ENCODE results near the gene AKAP8. TPM values are rescaled to one million over a fixed set of nuclear protein-coding genes. Genes with fewer than 3 reads are reported as not detected.
A peak's percentile ranks its signal among the peaks of the same experiment; 100 is the strongest.
"Not testable (repeated sequence)": the region's sequence is repeated elsewhere in the genome, so short reads cannot be mapped to it uniquely, and the experiment has no call there.

The AKAP8 gene
- total RNA-seq, 1 experiment from 2014 or later, result 15.8 TPM

DNA sequence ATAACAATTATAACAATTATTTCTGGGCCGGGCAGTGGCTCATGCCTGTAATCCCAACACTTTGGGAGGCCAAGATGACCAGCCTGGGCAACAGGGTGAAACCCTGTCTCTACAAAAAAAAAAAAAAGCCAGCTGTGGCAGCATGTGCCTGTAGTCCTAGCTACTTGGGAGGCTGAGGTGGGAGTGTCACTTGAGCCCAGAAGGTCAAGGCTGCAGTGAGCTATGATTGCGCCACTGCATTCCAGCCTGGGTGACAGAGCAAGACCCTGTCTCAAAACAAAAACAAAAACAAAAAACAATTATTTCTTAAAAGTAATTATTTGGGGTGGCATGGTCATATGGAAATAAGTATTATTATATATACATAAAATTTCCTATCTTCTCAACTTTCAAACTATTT, 31.8 kb upstream of the AKAP8 start:
- in situ Hi-C loops (cut with HindIII; ENCODE audit: low pct_unique_long_range_greater_than_20kb, low sequenced_read_pairs), result not testable (repeated sequence)

DNA sequence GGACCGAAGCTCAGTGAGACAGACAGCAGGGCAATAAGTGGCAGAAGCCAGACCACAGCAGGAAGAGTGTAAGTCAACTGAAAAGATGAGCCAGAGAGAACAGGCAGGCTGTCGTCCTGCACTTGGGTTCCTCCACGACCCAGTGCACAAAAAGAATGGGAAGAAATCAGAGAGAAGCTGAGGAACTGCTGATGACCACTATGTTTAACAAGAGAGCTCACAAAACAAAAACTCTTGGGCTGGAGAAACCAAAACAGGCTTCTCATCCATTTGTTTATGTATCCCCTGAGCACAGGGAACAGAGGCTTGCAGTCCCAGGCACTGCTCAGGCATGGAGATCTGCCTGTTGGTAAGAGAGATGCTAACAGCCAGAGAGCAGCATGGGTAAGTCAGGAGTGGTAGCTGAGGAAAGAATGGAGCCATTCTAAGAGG, 25.2 kb upstream of the AKAP8 start:
- peak; percentile 85 for DNase-seq (ENCODE audit: low read depth)
- in situ Hi-C loops (cut with HindIII; ENCODE audit: low pct_unique_long_range_greater_than_20kb, low sequenced_read_pairs), result no loop called here

More for the DNA sequence above, 31.8 kb upstream of the AKAP8 start:
- not testable (repeated sequence) for DNase-seq (ENCODE audit: low read depth)

DNA sequence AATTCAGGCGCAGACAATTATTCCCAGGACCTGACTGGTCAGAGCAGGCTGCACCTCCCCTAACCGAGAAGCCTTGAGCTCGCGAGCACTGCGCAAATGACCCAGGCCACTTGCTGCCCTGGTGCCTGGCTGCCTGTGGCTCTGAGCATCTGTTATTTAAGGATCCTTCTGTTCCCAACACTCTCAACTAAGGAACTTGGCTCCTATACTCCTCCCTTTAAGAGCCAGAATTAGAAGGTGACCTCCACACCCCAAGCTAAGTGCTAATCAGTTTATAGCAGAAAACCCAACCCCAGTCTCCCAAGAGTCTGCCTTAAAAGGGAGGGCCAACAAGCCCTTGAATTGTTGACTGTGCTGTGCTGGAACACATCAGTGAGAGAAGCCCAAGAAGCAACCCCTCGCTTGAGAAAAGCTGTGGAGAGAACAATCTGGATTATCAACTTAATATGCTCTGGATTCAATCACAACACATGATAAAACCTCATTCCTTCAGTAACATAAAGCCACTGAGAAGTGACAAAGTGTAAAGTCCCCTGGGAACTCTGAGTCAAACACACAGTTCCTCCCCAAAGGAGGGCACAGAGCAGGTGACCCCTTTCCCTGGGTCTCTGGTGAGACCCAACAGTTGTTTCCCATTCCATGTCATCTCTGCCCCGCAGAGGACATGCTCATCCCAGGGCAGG, 24.7 kb upstream of the AKAP8 start:
- DNase-seq (ENCODE audit: low read depth), result no peak
- in situ Hi-C loops (cut with HindIII; ENCODE audit: low pct_unique_long_range_greater_than_20kb, low sequenced_read_pairs), result no loop called here

DNA sequence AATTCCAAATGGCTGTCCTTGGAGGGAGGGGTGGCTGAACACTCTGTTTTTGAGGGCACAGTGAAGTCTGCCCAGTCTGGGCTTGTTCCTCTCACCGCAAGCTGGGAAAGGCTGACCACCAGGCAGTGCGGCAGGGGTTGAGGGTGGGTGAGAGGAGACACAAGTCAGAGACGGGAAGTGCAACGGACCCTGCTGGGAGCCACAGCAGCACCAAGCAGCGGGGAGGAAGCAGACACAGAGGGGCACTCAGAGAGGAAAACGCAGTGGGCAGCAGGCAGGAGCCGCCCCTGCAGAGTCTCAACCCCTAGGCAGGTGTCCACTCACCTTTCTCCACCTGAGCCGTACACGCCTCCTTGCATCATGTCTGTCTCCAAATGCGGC, 23.6 kb upstream of the AKAP8 start:
- in situ Hi-C loops (cut with HindIII; ENCODE audit: low pct_unique_long_range_greater_than_20kb, low sequenced_read_pairs), result no loop called here

DNA sequence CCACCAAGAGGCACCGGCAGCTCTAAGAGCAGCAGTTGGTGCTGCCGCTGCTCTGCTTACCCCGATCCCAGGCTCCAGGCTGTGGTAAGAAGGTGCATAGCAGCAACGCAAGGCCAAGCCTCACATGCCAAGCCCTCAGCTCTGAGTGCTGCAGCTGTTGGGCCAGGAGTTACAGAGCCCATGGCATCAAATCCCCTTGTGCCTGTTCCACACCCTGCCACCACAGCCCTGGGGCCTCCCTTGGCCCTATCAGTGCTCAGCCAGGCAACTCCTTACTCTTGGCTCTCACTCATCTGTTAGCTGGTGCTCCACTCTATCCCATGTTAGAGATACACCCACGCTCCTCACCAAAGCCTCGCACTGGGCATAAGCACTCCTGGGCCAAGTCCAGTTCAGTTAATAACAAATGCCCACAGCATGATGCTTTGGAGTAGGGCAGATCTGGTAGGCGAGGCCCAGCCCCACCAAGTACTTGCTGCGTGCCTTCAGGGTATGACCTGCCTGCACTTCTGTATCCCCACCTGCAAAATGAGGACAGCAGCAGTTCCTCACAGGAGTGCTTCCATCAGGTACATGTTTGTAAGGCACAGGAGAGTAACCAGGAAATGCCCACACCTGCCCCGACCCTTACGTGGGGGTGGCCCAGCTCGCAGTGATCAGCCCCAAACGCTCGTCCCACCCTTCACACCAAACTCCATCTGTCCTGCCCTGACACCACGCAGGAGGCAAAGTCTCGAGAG, 23.0 kb upstream of the AKAP8 start:
- no peak for DNase-seq (ENCODE audit: low read depth)
- in situ Hi-C loops (cut with HindIII; ENCODE audit: low pct_unique_long_range_greater_than_20kb, low sequenced_read_pairs), result no loop called here

More for the DNA sequence above, 23.6 kb upstream of the AKAP8 start:
- no peak for DNase-seq (ENCODE audit: low read depth)

DNA sequence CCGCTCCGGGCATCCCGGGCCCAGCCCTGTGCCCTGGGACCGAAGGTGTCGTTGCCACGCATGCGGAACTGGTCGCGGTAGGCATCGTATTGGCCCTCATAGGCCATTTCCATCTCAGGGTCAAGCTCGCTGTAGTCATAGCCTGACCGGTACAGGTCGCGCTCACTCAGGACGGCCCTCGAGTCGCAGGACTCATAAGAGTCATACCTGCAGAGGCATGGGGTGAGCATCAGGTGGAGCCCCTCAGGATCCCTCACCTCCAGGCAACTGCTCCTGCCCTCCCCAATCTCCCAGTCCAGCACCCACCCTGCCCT, 21.8 kb upstream of the AKAP8 start:
- in situ Hi-C loops (cut with HindIII; ENCODE audit: low pct_unique_long_range_greater_than_20kb, low sequenced_read_pairs), result no loop called here

DNA sequence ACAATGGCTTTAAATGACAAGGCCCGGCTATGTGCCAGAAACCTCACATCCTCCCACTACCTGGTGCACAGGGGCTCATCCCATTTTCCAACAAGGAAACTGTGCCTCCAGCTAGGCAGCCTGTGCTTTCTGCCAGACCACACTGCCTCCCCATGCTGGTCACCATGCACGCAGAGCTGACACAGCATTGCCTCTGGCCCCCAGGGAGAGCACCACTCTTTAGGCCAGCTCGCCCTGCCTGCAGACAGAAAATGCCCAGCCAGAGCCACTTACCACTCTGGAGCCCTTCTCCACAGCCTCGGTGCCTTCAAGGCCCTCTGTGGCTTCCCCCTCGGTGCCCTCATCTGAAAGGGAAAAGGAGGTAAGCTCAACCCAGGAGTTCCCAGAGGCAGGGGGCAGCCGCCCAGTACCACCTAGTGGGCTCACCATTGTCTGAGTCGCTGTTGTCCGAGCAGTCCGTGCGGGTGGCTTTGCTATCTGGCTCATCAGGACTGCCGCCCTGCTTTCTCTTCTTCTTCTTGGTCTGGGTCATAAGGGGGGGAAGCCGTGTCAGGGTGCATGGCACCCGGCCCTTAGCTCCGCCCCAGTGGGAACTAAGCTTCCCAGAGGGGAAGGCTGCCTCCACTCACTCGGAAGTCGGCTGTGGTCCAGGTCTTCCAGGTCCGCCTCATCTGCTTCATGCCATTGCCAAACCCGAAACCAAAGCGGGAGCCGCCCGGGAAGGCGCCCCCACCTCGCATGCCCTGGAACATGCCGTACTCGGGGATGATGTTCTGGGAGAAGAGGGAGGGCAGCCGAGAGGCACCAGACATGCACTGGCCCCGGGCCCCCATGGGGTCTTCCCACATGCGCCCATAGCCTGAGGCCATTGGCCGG, 21.2 kb upstream of the AKAP8 start:
- DNase-seq (ENCODE audit: low read depth), result no peak
- in situ Hi-C loops (cut with HindIII; ENCODE audit: low pct_unique_long_range_greater_than_20kb, low sequenced_read_pairs), result no loop called here

More for the DNA sequence above, 21.8 kb upstream of the AKAP8 start:
- DNase-seq (ENCODE audit: low read depth), result no peak

DNA sequence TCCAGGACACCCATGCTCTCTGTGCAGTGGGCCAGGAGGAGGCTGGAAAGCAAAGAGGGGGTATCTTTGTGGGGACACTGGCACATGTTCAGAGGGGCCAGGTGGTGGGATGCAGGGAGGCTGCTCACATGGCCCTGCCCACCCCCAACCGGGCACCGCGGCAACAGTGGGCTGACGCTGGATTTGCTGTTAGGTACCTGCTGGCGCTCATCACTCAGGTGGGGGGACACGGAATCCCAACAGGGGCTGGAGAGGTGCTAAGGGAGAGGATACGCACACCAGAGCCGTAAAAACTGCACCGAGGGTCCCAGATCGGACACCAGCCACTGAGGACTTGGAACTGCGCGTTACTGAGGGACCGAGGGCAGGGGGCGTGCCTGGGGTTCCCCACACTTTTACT, 20.0 kb upstream of the AKAP8 start:
- in situ Hi-C loops (cut with HindIII; ENCODE audit: low pct_unique_long_range_greater_than_20kb, low sequenced_read_pairs), result no loop called here
- no peak for DNase-seq (ENCODE audit: low read depth)

DNA sequence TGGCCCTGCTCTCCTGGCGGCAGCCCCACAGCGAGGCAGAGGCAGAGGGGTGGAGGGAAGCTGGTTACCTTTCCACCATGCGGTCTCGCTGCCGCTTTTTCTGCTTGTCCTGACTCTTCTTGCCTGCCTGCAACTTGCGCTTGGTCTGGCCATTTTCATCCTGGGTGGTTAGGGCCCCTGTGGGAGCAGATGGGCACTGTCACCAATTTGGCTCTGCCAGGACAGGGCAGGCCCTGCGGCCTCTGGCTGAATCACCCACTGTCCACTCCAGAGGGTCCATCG, 19.6 kb upstream of the AKAP8 start:
- DNase-seq (ENCODE audit: low read depth), result no peak
- in situ Hi-C loops (cut with HindIII; ENCODE audit: low pct_unique_long_range_greater_than_20kb, low sequenced_read_pairs), result no loop called here

DNA sequence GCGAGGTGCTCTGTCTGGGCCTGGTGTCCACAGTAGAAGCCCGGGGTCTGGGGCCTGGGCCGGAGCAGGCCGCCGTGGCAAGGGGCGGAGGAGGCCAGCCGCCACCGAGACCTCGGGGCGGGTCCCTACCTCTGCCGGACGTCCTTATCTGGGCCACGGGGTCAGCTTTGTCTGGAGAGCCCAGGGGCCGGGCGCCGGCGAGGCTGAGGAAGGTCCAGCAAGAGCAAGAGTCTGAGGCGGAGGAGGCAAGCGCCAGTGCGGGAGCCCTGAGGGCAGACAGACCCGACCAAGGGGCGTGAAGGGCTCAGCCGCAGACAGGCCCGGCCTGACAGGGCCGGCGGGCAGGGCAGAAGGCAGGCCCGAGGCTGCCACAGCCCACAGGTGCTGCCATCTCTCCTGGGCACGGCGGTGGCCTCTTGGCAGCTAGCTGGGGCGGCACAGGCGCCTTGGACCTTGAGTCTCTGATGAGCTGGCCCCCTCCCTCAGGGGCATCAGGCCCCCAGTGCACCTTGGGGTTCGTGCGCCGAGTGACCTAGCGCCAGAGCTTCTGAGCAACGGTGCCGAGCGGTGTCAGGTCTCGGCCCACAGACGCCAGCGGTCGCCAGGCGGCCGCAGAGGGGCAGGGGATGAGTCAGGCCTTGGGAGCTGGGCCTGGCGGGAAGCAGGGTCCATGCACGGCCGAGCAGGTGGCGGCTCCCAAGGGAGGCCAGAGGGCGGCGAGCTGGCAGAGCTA, 19.1 kb upstream of the AKAP8 start:
- in situ Hi-C loops (cut with HindIII; ENCODE audit: low pct_unique_long_range_greater_than_20kb, low sequenced_read_pairs), result no loop called here
- DNase-seq (ENCODE audit: low read depth), result no peak

DNA sequence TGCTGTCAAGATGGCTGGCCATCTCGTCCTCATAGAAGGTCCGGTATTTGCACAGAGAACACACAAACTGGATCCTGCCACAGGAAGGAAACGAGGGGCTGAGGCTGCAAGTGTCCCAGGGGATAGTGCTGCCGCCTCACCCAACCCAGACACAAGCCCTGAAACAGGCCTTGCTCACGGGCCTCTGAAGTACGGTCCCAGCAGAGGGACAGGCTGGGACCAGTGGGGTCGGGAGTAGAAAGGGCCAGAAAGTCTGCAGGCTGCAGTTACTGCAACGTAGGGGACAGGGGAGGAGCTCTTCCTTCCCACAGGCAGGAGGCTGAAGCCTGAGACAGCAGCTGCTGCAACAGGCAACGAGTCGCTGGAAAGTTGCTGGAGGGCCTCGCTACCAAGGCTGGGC, 18.2 kb upstream of the AKAP8 start:
- no peak for DNase-seq (ENCODE audit: low read depth)
- in situ Hi-C loops (cut with HindIII; ENCODE audit: low pct_unique_long_range_greater_than_20kb, low sequenced_read_pairs), result no loop called here

DNA sequence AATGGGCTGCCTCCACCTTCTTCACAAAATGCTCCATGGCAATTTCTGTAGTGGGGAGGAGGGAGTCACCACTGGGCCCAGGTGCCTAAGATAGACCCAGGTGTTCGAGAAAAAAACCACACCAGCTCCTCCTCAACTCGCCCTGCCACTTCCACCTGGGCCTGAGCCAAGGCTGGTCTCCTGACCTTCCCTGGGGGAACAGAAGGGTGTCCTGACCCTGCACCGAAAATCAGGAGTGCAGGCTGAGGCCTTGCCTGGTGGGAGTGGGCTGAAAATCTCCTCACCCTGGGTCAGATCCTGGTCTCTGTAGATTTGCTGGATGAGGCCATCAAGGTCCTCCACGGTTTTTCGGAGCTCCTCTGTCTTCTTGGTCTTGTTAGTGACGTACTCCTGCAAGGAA, 17.6 kb upstream of the AKAP8 start:
- DNase-seq (ENCODE audit: low read depth), result no peak

DNA sequence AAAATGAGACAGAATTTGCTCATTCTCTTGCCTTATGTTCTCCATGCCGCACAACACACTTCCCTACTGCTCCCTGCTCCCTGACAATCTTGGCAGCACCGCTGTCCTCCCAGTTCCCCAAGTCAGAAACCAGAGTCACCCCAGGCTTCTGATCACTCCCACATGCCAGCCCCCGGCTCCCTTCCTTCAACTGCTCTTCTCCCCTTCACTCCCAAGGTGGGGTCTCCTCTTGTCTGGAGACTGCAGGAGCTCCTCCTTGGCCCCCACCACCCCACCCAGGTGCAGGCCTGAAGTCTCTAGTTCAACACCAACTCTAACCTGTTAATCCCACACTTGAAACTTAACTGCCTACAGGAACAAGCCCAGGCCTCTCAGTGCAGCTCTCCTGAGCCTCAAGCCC, 16.8 kb upstream of the AKAP8 start:
- no peak for DNase-seq (ENCODE audit: low read depth)
- in situ Hi-C loops (cut with HindIII; ENCODE audit: low pct_unique_long_range_greater_than_20kb, low sequenced_read_pairs), result no loop called here

More for the DNA sequence above, 17.6 kb upstream of the AKAP8 start:
- in situ Hi-C loops (cut with HindIII; ENCODE audit: low pct_unique_long_range_greater_than_20kb, low sequenced_read_pairs), result no loop called here

DNA sequence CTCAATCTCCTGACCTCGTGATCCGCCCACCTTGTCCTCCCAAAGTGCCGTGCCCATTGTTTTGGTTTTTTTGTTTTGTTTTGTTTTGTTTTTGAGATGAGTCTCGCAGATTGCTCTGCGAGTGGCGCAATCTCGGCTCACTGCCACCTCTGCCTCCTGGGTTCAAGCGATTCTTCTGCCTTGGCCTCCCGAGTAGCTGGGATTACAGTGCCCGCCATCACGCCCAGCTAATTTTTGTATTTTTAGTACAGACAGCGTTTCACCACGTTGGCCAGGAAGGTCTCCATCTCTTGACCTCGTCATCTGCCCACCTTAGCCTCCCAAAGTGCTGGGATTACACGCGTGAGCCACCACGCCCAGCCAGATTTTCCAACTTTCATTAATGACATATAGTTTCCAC, 15.7 kb upstream of the AKAP8 start:
- in situ Hi-C loops (cut with HindIII; ENCODE audit: low pct_unique_long_range_greater_than_20kb, low sequenced_read_pairs); DNase-seq (ENCODE audit: low read depth): not testable (repeated sequence)

DNA sequence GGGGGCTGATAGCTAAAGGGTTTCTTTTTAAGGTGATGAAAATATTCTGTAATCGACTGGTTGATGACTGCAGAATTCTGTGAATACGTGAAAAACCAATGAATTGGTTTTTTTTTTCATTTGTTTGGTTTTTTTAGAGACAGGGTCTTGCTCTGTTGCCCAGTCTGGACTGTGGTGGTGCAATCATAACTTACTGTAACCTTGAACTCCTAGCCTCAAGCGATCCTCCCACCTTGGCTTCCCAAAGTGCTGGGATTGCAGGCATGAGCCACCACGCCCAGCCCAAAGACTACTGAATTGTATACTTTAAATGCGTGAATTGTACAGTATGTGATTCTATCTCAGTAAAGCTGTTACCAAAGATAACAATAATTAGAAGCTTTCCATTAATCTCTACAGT, 14.8 kb upstream of the AKAP8 start:
- in situ Hi-C loops (cut with HindIII; ENCODE audit: low pct_unique_long_range_greater_than_20kb, low sequenced_read_pairs), result no loop called here
- no peak for DNase-seq (ENCODE audit: low read depth)

DNA sequence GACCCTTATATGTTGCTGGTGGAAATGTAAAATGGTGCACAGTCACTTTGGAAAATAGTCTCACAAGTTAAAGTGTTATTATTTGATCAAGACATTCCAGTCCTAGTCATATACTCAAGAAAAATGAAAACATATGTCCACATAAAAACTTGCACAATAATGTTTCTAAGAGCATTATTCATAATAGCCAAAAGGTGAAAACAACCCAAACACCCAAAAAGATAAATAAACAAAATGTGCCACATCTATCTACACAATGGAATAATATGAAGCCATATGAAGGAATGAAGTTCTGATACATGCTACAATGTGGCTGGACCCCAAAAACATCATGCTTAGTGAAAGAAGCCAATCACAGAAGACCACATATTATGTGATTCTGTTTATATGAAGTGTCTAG, 14.4 kb upstream of the AKAP8 start:
- DNase-seq (ENCODE audit: low read depth), result no peak
- in situ Hi-C loops (cut with HindIII; ENCODE audit: low pct_unique_long_range_greater_than_20kb, low sequenced_read_pairs), result no loop called here

DNA sequence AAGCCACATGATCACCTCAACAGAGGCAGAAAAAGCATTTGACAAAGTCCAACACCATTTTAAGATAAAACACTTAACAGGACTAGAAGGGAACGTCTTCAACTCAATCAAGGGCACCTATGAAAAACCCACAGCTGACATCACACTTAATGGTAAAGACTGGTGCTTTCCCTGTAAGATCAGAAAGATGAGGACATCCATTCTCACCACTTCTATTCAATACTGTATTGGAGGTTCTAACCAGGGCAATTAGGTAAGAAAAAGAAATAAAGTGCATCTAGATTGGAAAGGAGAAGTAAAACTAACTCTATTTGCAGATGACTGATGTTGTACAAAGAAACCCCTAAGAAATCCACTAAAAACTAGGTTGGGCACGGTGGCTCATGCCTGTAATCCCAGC, 11.2 kb upstream of the AKAP8 start:
- DNase-seq (ENCODE audit: low read depth), result no peak
- in situ Hi-C loops (cut with HindIII; ENCODE audit: low pct_unique_long_range_greater_than_20kb, low sequenced_read_pairs), result no loop called here

DNA sequence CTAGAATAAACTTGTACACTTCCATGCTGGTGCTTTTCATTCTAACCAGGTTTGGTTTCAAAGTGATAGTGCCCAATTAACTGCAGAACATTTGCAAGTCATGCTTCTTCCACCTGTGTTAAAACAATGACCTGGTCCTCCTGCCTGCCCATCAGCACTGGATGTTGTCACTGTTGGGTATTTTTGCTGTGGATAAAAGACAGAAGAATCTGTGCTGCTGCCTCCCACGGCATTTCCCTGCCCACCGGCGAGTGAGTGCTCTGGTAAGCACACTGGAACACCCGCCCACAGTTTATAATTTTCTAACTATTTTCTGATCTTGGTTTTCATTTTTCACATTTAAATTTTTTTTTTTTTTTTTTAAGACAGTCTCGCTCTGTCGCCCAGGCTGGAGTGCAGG, 2.3 kb upstream of the AKAP8 start:
- in situ Hi-C loops (cut with HindIII; ENCODE audit: low pct_unique_long_range_greater_than_20kb, low sequenced_read_pairs), result no loop called here
- DNase-seq (ENCODE audit: low read depth), result no peak

DNA sequence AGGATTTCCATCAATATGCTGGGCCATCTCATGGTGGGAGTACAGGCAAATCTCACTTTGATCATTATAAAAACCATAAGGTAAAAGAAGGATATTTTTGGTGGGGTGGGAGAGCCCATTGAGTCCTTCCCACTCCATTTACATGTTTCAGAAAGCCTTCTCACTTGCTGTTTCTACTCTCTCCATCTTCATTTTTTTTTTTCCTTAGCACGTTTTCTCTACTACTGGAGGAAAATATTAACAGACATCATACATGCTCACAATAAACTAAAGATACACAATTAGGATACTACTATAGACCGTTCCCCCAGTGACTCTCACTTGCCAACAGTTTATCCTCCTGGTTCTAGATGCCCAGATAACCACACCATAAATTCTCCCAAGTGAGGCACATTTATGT, 1.8 kb upstream of the AKAP8 start:
- DNase-seq (ENCODE audit: low read depth), result no peak
- in situ Hi-C loops (cut with HindIII; ENCODE audit: low pct_unique_long_range_greater_than_20kb, low sequenced_read_pairs), result no loop called here
